Right atrium auricular region (tissue), 2 donors: ENCODE data around the gene AHNAK. TPM values are rescaled to one million over a fixed set of nuclear protein-coding genes. Genes with fewer than 3 reads are reported as not detected.

Experiments
- DNase-seq: peaks from one replicate; pipeline ENCODE4 v3.0.0-alpha.2; 2019; ENCODE audit warnings: low spot score
- H3K27ac ChIP-seq, 2 donors: fragments of 200-600 bp; sonication (generic); 1 replicate in 1 of 2; 2 replicates in 1 of 2; pipeline ENCODE4 v1.5.1; 2016 to 2019
- H3K27me3 ChIP-seq, 2 donors: fragments of 200-600 bp; sonication (generic); one replicate each; pipeline versions ENCODE4 v1.5.1 to v1.6.0; 2017 to 2019
- H3K36me3 ChIP-seq: fragments of 200-600 bp; sonication (generic); one replicate; pipeline ENCODE4 v1.5.1; 2016
- H3K4me1 ChIP-seq, 2 donors: fragments of 200-600 bp; sonication (generic); one replicate each; pipeline versions ENCODE4 v1.5.1 to v1.6.0; 2017 to 2019
- H3K4me3 ChIP-seq, 2 donors: fragments of 200-600 bp; sonication (generic); 1 replicate in 1 of 2; 2 replicates in 1 of 2; pipeline ENCODE4 v1.5.1; 2017 to 2019; ENCODE audit warnings: mild to moderate bottlenecking in 1 of 2, moderate library complexity in 1 of 2
- H3K9me3 ChIP-seq, 2 donors: fragments of 200-600 bp; sonication (generic); one replicate each; pipeline ENCODE4 v1.5.1; 2019
- total RNA-seq, 2 donors: library from RNA; depleted of rRNA; stranded (reverse); fragments of >200 nt; gene quantifications; one replicate each; pipeline ENCODE4 v1.1.0, GENCODE V29; 2016
- TF ChIP-seq, protein P1 (sequence below), 2 donors: fragments of 200-600 bp; sonication (generic); IDR thresholded peaks; one replicate each; pipeline ENCODE4 v1.5.1; 2019; ENCODE audit warnings: antibody characterized with exemption in 2 of 2

Gene AHNAK
- total RNA-seq, 2 donors from 2014 or later, result 270 to 441 TPM

DNA sequence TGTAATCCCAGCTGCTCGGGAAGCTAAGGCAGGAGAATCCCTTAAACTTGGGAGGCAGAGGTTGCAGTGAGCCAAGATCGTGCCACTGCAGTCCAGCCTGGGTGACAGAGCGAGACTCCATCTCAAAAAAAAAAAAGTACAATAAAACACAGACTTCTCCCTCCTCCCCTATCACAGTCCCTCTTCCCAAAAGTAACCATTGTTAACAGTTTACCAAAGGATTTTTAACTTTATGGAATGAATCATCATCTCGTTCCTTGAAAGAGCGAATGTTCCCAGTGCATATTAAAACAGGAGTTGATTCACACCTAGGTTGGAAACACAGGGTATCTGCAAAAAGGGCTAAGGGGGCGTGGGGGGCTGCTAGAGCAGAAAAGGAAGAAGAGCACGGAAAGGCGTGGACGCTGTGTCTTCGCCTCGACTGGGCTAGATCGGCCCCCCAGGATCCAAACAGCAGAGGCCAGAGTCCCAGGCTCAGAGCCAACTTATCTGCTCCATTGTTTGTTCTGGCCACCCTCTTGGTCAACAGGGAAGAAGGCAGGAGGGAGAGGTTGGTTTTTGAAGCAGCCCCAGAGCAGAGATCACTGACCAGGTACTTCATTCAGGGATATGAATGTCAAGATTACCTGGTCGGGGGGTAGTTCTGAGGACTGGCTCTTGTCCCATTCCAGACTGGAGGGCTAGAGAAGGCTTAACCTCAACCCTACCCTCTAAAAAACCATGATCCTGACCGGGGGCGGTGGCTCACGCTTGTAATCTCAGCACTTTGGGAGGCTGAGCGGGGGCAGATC lies 2.1 kb upstream of the AHNAK start:
- Histone ChIP-seq H3K27ac (peak overlapping the region; percentile 97 to 100), H3K9me3 (no peaks in the 10 kb centered on the region), H3K4me3 (no peak overlapping the region), H3K4me1 (peaks cover 0 to 80% of the 10 kb centered on the region in 2 donors), H3K27me3 (no peaks in the 10 kb centered on the region), H3K36me3 (no peaks in the 10 kb centered on the region)
- TF ChIP-seq, protein P1, sequence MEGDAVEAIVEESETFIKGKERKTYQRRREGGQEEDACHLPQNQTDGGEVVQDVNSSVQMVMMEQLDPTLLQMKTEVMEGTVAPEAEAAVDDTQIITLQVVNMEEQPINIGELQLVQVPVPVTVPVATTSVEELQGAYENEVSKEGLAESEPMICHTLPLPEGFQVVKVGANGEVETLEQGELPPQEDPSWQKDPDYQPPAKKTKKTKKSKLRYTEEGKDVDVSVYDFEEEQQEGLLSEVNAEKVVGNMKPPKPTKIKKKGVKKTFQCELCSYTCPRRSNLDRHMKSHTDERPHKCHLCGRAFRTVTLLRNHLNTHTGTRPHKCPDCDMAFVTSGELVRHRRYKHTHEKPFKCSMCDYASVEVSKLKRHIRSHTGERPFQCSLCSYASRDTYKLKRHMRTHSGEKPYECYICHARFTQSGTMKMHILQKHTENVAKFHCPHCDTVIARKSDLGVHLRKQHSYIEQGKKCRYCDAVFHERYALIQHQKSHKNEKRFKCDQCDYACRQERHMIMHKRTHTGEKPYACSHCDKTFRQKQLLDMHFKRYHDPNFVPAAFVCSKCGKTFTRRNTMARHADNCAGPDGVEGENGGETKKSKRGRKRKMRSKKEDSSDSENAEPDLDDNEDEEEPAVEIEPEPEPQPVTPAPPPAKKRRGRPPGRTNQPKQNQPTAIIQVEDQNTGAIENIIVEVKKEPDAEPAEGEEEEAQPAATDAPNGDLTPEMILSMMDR (IDR thresholded peaks at IDR 0.05), result no peak
- DNase-seq, result no peak

DNA sequence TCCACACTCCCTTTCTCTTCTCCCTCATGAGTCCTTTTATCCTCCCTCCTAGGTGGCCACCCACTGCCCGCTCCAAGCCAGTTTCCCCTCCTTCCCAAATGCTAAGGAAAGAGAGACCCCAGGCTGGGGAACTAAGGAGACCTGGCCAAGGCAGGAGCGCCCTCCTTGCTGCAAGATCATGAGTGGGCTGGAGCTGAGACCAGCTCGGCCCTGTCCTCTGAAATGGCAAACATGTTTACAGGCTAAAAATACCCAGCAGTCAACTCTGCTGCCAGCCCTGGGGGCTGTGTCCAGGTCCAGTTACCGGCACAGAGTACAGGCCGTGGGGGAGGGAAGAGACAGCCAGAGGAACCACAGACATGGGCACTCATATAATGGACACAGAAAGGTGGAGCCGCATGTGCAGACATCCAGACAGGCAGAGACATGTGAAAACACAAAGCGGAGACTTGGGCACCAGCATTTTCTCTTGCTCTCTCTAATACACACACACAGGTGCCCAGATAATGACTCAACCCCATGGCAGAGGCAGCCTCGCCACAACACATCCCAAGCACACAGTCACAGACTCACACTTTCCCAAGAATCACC lies 1.2 kb upstream of the AHNAK start:
- H3K27ac ChIP-seq, result peak overlapping the region; percentile 97 to 100
- no peak for DNase-seq

DNA sequence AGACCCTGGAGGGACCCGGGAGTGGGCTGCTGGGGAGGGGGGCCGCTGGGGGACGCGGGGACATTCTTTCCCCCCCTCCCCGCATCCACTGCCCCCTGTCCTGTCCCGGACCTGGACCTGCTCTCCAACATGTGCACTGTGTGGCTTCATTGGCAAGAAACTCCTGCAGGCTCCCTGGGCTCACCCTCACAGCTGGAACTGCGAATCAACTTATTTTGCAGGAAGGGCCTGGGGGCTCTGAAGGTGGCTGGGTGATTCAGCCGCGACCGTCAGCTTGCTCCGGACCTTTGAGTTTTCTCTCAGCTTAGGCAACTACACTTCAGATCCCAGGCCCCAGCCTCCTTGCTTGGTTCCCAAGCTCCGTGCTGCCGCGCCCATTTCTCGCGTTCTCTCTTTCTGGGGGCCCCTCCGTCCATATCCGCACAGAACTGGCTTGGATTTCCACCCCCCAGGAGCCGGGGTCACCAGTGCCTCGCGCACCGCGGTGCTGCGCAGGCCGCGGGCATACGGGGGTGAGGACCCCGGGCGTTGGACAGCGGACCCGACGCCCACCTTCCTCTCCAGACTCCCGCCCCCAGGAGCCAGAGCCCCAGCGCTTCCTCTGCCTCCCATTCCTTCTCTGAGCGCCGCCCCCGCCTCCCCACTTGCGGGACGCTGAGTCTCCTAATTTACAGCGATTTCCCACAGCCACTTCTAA lies 471 bp upstream of the AHNAK start:
- TF ChIP-seq, protein P1 (IDR thresholded peaks at IDR 0.05), result no peak
- Histone ChIP-seq H3K27me3 (no peaks in the 10 kb centered on the region), H3K4me1 (peaks cover 0 to 80% of the 10 kb centered on the region in 2 donors), H3K27ac (peak overlapping the region; percentile 97 to 100), H3K9me3 (no peaks in the 10 kb centered on the region), H3K4me3 (peak overlapping the region; percentile 93 to 97), H3K36me3 (no peaks in the 10 kb centered on the region)
- DNase-seq, result no peak

More for the DNA sequence above, 1.2 kb upstream of the AHNAK start:
- no peaks in the 10 kb centered on the region for H3K36me3 ChIP-seq
- peaks cover 0 to 80% of the 10 kb centered on the region in 2 donors for H3K4me1 ChIP-seq
- H3K4me3 ChIP-seq, result peak overlapping the region; percentile 93 to 97
- H3K27me3 ChIP-seq, result no peaks in the 10 kb centered on the region
- H3K9me3 ChIP-seq, result no peaks in the 10 kb centered on the region
- TF ChIP-seq, protein P1 (IDR thresholded peaks at IDR 0.05), result no peak

DNA sequence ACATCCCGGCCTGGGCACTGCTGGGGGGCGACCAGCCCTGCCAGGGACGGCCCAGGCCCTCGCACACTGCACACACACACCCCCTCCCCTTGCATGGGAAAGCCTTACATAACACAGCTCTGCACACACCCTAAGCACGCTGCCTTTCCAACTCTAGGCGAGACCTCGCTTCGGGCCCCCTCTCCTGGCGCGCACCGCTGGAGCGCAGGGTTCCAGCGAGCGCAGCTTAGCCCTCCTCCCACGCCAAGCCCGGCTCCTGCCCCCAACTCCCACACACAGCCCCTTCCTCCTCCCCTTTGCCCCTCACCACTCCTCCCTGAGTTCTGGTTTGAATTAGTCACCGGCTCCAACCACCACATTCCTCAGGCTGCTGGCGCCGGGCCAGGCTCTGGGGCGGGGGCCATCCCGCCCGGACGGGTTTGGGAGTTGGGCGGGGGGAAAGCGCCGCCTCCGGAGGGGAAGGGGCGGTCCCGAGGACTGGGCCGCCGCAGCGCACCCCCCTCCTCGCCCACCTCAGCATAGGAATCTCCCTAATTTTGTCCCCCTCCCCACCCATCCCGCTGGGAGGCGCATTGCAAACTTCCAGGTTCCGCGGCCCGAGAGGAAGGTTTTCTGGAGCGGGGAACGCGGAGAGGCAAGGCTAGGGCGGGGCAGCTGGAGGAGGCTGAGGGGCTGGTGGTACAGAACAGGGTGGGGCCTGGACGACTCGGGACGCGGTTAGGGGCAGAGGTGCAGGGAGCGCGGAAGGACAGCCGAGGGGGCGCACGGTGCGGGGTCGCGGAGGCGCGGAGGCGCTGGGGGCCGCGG lies 966 bp downstream of the AHNAK start:
- TF ChIP-seq, protein P1 (IDR thresholded peaks at IDR 0.05), result peak in 1 of 2 donors; percentile 5
- peak; percentile 95 for DNase-seq
- H3K4me1 ChIP-seq, result peaks cover 0 to 80% of the 10 kb centered on the region in 2 donors
- no peaks in the 10 kb centered on the region for H3K36me3 ChIP-seq
- H3K4me3 ChIP-seq, result peak overlapping the region; percentile 93 to 97
- H3K9me3 ChIP-seq, result no peaks in the 10 kb centered on the region
- H3K27ac ChIP-seq, result peak overlapping the region; percentile 97 to 100
- no peaks in the 10 kb centered on the region for H3K27me3 ChIP-seq
